OCI-LY7 (cell line): ENCODE data around the gene CAPN5. TPM values are rescaled to one million over a fixed set of nuclear protein-coding genes. Genes with fewer than 3 reads are reported as not detected.

Experiments used
- BruUV-seq: library from RNA; stranded (reverse); fragments of 400-500 nt; replicated peaks from 2 replicates; lab custom pipeline; 2021; lab: Mats Ljungman, UMichigan
- CTCF ChIA-PET: fragments of 300-600 bp; sonication (Branson Sonifier 250); formaldehyde crosslinking; loops from one replicate; lab custom pipeline; 2022; ENCODE audit warnings: antibody characterized with exemption; ENCODE audit not compliant: unreplicated experiment; lab: Charles Lee
- POLR2A ChIA-PET: fragments of 300-600 bp; sonication (Branson Sonifier 250); formaldehyde crosslinking; loops from one replicate; lab custom pipeline; 2022; ENCODE audit warnings: antibody characterized with exemption; lab: Charles Lee
- DNase-seq: peaks from one replicate; pipeline ENCODE4 v3.0.0-alpha.2; 2015; ENCODE audit warnings: low spot score
- H2AFZ ChIP-seq: fragments of 200-600 bp; sonication (generic), shearing (Covaris generic); 2 replicates; pipeline ENCODE4 v1.6.1; 2014; ENCODE audit warnings: mild to moderate bottlenecking, antibody characterized with exemption, low read length, moderate library complexity
- H3K27ac ChIP-seq: fragments of 200-600 bp; sonication (generic); 2 replicates; pipeline ENCODE4 v1.5.1; 2014; ENCODE audit warnings: mixed run types, low read depth, mild to moderate bottlenecking, moderate library complexity, low read length, inconsistent platforms; ENCODE audit not compliant: poor library complexity, severe bottlenecking
- H3K36me3 ChIP-seq: fragments of 200-600 bp; sonication (generic); 2 replicates; pipeline ENCODE4 v1.6.1; 2014; ENCODE audit warnings: mild to moderate bottlenecking, antibody characterized with exemption, low read length, moderate library complexity, mixed read lengths; ENCODE audit not compliant: insufficient read depth
- H3K4me1 ChIP-seq: fragments of 200-600 bp; sonication (generic); 2 replicates; pipeline ENCODE4 v1.5.1; 2014; ENCODE audit warnings: mild to moderate bottlenecking, low read length; ENCODE audit not compliant: insufficient read depth, poor library complexity, severe bottlenecking
- H3K4me2 ChIP-seq: fragments of 200-600 bp; sonication (generic); 2 replicates; pipeline ENCODE4 v1.6.1; 2014; ENCODE audit warnings: mild to moderate bottlenecking, low read length
- H3K4me3 ChIP-seq: fragments of 200-600 bp; sonication (generic); 2 replicates; pipeline ENCODE4 v1.5.1; 2014; ENCODE audit warnings: mild to moderate bottlenecking, low read depth, low read length; ENCODE audit not compliant: poor library complexity, severe bottlenecking
- H3K79me2 ChIP-seq: fragments of 200-600 bp; sonication (generic); 2 replicates; pipeline ENCODE4 v1.6.1; 2016; ENCODE audit warnings: low read depth, mild to moderate bottlenecking, low read length, moderate library complexity, mixed read lengths; ENCODE audit not compliant: insufficient read depth
- H3K9me2 ChIP-seq: fragments of 200-600 bp; sonication (generic); 2 replicates; pipeline ENCODE4 v1.6.1; 2016; ENCODE audit warnings: mild to moderate bottlenecking, low read length, mixed read lengths; ENCODE audit not compliant: insufficient read depth
- H3K9me3 ChIP-seq: fragments of 200-600 bp; sonication (generic); 2 replicates; pipeline ENCODE4 v1.6.1; 2014; ENCODE audit warnings: mild to moderate bottlenecking, mixed run types, low read length, mixed read lengths
- H4K20me1 ChIP-seq: fragments of 200-600 bp; sonication (generic); 2 replicates; pipeline ENCODE4 v1.6.1; 2014; ENCODE audit warnings: mild to moderate bottlenecking, antibody characterized with exemption, low read length, moderate library complexity, mixed read lengths; ENCODE audit not compliant: insufficient read depth
- CTCF ChIP-seq: fragments of 200-600 bp; sonication (generic); conservative IDR thresholded peaks from 2 replicates; pipeline ENCODE4 v1.5.1; 2014; ENCODE audit warnings: mild to moderate bottlenecking, antibody characterized with exemption, low read length, moderate library complexity, mixed read lengths
- EZH2phosphoT487 ChIP-seq: fragments of 200-600 bp; sonication (generic); IDR thresholded peaks from 2 replicates; pipeline ENCODE4 v1.6.1; 2018; ENCODE audit warnings: low read depth, borderline replicate concordance, mild to moderate bottlenecking, mixed run types, antibody characterized with exemption, low read length, moderate library complexity, mixed read lengths
- intact Hi-C: fragments of 100-400 bp; cut with micrococcal nuclease; formaldehyde crosslinking; loops from one replicate; pipeline ENCODE4 v1.10.0; 2022; ENCODE audit not compliant: unreplicated experiment
- total RNA-seq, 2 experiments: library from RNA; depleted of rRNA in 1 of 2; stranded (reverse); fragments of >200 nt in 1 of 2; shearing (Covaris generic) in 1 of 2; gene quantifications; 2 replicates each; pipeline ENCODE4 v1.2.3, GENCODE V29; 2014 to 2022

The CAPN5 gene
- total RNA-seq, 2 experiments from 2014 or later, result 1.4 to 1.5 TPM

- Histone ChIP-seq H3K4me2 (no peak overlapping the region), H3K79me2 (no peaks in the 10 kb centered on the region), H2AFZ (no peak overlapping the region), H3K9me3 (no peaks in the 10 kb centered on the region), H3K27ac (no peak overlapping the region), H3K36me3 (no peaks in the 10 kb centered on the region), H4K20me1 (no peaks in the 10 kb centered on the region), H3K9me2 (no peaks in the 10 kb centered on the region), H3K4me3 (no peak overlapping the region), H3K4me1 (peaks cover 6% of the 10 kb centered on the region)
- no peak for DNase-seq
- ChIA-PET POLR2A (no interaction called here), CTCF (no interaction called here)
- no TSS peak for BruUV-seq
- no peak for TF ChIP-seq CTCF
- no peak for TF ChIP-seq EZH2phosphoT487
- intact Hi-C loops, result no loop called here
Measured at GRCh38 chr11:77044886-77045285, 21.9 kb upstream of the CAPN5 start.

- Histone ChIP-seq H3K4me1 (peaks cover 6% of the 10 kb centered on the region), H2AFZ (no peak overlapping the region), H3K4me2 (no peak overlapping the region), H3K79me2 (no peaks in the 10 kb centered on the region), H3K9me2 (no peaks in the 10 kb centered on the region), H3K4me3 (no peak overlapping the region), H3K9me3 (no peaks in the 10 kb centered on the region), H4K20me1 (no peaks in the 10 kb centered on the region), H3K27ac (no peak overlapping the region), H3K36me3 (no peaks in the 10 kb centered on the region)
- CTCF ChIA-PET, result no interaction called here
- no TSS peak for BruUV-seq
- intact Hi-C loops, result loop anchor here (2.0 kb wide), 1 partner anchor 143 kb away; no protein-coding TSS in a partner anchor
- POLR2A ChIA-PET, result no interaction called here
- TF ChIP-seq CTCF (peak; percentile 87), EZH2phosphoT487 (no peak)
- peak; percentile 49 for DNase-seq
Measured at GRCh38 chr11:77046060-77046501, 20.7 kb upstream of the CAPN5 start.
